ENCODE results near the gene OR1A1. TPM values are rescaled to one million over a fixed set of nuclear protein-coding genes. Genes with fewer than 3 reads are reported as not detected.
"Not testable (repeated sequence)": the region's sequence is repeated elsewhere in the genome, so short reads cannot be mapped to it uniquely, and the experiment has no call there.

The OR1A1 gene
- total and polyA plus RNA-seq, 5 experiments from 2014 or later: not detected

DNA sequence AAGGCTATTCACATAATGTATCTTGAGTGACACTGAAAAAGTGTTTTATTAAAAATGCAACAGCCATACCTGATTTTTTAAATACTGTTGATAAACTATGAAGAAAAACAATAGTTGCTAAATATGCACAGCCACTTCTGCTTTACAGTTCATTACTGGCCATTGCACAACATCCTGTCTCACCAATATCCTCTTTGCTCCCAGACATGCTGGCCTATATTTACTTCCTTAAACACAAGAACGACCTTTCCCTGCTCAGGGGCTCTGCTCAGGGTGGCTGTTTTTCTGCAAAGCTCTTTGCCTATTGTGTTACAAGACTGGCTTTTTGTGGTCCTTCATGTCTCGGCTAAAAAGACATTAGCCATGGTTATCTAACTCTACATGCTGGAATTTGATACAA lies 31.2 kb downstream of the OR1A1 start:
- H3K4me1 Mint-ChIP-seq, H3K36me3 Mint-ChIP-seq, H3K27ac Mint-ChIP-seq, H3K4me3 Mint-ChIP-seq, ATAC-seq, POLR2A ChIA-PET, H3K27me3 Mint-ChIP-seq, DNase-seq, H3K9me3 Mint-ChIP-seq: not testable (repeated sequence)

DNA sequence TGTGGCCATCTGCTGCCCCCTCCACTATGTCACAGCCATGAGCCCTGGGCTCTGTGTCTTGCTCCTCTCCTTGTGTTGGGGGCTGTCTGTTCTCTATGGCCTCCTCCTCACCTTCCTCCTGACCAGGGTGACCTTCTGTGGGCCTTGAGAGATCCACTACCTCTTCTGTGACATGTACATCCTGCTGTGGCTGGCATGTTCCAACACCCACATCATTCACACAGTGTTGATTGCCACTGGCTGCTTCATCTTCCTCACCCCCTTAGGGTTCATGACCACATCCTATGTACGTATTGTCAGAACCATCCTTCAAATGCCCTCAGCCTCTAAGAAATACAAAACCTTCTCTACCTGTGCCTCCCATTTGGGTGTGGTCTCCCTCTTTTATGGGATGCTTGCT lies 33.6 kb downstream of the OR1A1 start:
- ATAC-seq, H3K4me3 Mint-ChIP-seq, H3K4me1 Mint-ChIP-seq, POLR2A ChIA-PET, H3K9me3 Mint-ChIP-seq, DNase-seq, H3K27me3 Mint-ChIP-seq, H3K27ac Mint-ChIP-seq, H3K36me3 Mint-ChIP-seq: not testable (repeated sequence)

DNA sequence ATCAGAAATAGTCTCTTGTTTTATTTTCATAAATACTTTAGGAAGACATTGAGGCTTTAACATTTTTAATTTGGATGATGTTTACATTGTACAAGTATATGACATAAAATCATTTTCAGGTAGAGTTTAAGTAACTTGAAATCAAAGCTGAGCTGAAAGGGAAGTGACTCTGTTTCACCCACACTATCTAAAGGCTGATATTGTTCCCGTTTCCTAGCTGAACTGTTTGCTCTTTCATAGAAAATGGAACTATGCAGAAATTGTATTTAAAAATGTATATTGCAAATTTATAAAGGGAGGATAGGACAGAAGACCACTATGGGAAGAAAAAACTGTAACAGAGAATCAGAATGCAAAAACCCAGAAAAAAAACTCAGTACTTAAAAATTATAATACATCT lies 37.4 kb downstream of the OR1A1 start:
- ATAC-seq, H3K27me3 Mint-ChIP-seq, DNase-seq, H3K27ac Mint-ChIP-seq, H3K4me3 Mint-ChIP-seq, H3K36me3 Mint-ChIP-seq, H3K9me3 Mint-ChIP-seq, H3K4me1 Mint-ChIP-seq, POLR2A ChIA-PET: not testable (repeated sequence)

DNA sequence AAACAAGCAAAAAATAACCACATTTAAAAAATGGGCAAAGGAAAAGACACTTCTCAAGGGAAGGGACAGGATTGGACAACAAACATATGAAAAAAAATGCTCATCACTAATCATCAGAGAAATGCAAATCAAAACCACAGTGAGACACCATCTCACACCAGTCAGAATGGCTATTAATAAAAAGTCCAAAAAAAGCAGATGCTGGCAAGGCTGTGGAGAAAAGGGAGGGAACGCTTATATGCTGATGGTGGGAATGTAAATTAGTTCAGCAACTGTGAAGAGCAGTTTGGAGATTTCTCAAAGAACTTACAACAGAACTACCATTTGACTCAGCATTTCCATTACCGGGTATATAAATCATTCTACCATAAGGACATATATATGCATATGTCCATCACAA lies 41.5 kb downstream of the OR1A1 start:
- H3K27me3 Mint-ChIP-seq, ATAC-seq, H3K27ac Mint-ChIP-seq, H3K4me1 Mint-ChIP-seq, H3K9me3 Mint-ChIP-seq, DNase-seq, H3K4me3 Mint-ChIP-seq, POLR2A ChIA-PET, H3K36me3 Mint-ChIP-seq: not testable (repeated sequence)

DNA sequence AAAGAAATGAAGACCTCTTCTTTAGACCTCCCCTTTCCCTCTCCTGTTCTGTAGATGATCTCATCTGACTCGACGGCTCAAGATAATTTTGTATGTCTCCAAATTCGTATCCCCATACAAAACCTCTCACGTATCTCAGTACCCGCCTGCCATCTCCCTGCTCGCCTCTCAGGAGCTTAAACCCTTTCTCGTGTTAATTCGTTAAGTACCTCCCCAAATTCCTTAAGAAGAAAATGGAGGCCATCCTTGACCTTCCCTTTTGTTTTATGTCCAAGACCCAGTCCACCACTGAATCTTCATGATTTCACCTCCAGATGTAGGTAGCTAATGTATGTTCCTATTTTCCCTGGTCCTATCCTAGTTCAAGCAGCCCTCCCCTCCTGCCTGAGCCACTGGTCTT lies 49.1 kb downstream of the OR1A1 start:
- Mint-ChIP-seq H3K4me3 (no peak overlapping the region), H3K4me1 (no peaks in the 10 kb centered on the region), H3K9me3 (peaks cover 0 to 22% (median 10%) of the 10 kb centered on the region in 9 donors), H3K27ac (no peak overlapping the region), H3K36me3 (peaks cover 0 to 18% (median 0%) of the 10 kb centered on the region in 3 donors), H3K27me3 (peaks cover 6 to 22% (median 11%) of the 10 kb centered on the region in 5 donors)
- DNase-seq (no peak), ATAC-seq (no peak)
- POLR2A ChIA-PET: no interaction called here

DNA sequence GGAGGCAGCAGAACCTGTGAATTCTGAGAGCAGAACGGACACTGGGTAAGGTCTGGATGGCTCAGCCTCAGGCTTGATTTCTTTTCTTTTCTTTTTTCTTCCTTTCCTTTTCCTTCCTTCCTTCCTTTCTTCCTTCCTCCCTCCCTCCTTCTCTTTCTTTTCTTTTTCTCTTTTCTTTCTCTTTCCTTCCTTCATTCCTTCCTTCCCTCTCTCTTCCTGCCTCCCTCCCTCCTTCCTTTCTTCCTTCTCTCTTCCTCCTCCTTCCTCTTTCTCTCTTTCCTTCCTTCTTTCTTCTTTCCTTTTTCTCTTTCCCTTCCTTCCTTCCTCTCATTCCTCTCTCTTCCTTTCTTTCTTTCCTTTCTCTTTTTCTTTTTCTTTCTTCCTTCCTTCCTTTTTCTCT lies 52.7 kb downstream of the OR1A1 start:
- Mint-ChIP-seq H3K9me3 (peaks cover 0 to 16% (median 4%) of the 10 kb centered on the region in 9 donors), H3K36me3 (peaks cover 0 to 5% (median 0%) of the 10 kb centered on the region in 3 donors), H3K27ac (no peak overlapping the region), H3K27me3 (peaks cover 4 to 27% (median 11%) of the 10 kb centered on the region in 5 donors), H3K4me3 (no peak overlapping the region), H3K4me1 (no peaks in the 10 kb centered on the region)
- POLR2A ChIA-PET: no interaction called here
- ATAC-seq (no peak), DNase-seq (no peak)

DNA sequence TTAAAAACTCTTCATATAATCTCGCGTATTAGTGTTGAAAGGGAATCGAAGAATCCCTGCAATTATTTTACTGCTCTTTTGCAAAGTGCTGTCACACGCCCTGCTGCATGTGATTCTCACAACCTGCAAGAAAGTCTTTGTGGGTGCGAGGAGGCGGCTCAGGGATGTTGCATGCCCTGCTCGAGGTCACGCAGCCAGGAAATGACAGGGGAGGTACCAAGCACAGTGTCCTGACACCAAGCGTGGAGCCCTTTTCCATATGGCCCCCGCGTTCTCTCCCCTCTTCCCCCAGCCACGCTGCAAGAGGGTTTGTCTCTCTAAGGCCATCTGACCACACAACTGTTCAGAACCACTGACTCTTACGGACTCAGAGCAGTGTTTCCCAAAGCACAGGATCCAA lies 53.1 kb downstream of the OR1A1 start:
- no peak for ATAC-seq
- POLR2A ChIA-PET: no interaction called here

More for the DNA sequence above, 53.1 kb downstream of the OR1A1 start:
- no peak overlapping the region for H3K4me3 Mint-ChIP-seq
- no peaks in the 10 kb centered on the region for H3K4me1 Mint-ChIP-seq
- peaks cover 0 to 5% (median 0%) of the 10 kb centered on the region in 3 donors for H3K36me3 Mint-ChIP-seq
- peaks cover 0 to 16% (median 4%) of the 10 kb centered on the region in 9 donors for H3K9me3 Mint-ChIP-seq
- no peak for DNase-seq
- no peak overlapping the region for H3K27ac Mint-ChIP-seq
- H3K27me3 Mint-ChIP-seq: peaks cover 4 to 28% (median 12%) of the 10 kb centered on the region in 5 donors

Other genes starting within 250 kb of the OR1A1 start
- not detected for gene OR1D5, start 144.1 kb upstream of the OR1A1 start, total RNA-seq
- not detected for gene OR1D5, start 144.1 kb upstream of the OR1A1 start, polyA plus RNA-seq
- gene OR1D2, start 103.2 kb upstream of the OR1A1 start, total RNA-seq: not detected
- gene OR1D2, start 103.2 kb upstream of the OR1A1 start, polyA plus RNA-seq: not detected
- not detected for gene OR1G1, start 80.1 kb upstream of the OR1A1 start, total RNA-seq
- gene OR1G1, start 80.1 kb upstream of the OR1A1 start, polyA plus RNA-seq: not detected
- gene OR1A2, start 10.1 kb upstream of the OR1A1 start, total RNA-seq: not detected
- gene OR1A2, start 10.1 kb upstream of the OR1A1 start, polyA plus RNA-seq: not detected
- gene OR3A1, start 90.7 kb downstream of the OR1A1 start, total RNA-seq: under 1 TPM; 0.55 to 0.60 TPM
- gene OR3A1, start 90.7 kb downstream of the OR1A1 start, polyA plus RNA-seq: under 1 TPM; 0.16 to 0.78 (median 0.22) TPM
- 1 to 10 TPM; 5.1 to 5.8 TPM for gene OR3A2, start 178.6 kb downstream of the OR1A1 start, total RNA-seq
- 1 to 10 TPM in 1 of 3 donors, under 1 TPM in 1, not detected in 1; 0.91 to 1.4 TPM for gene OR3A2, start 178.6 kb downstream of the OR1A1 start, polyA plus RNA-seq
- gene OR1E1, start 190.7 kb downstream of the OR1A1 start, total RNA-seq: not detected
- not detected for gene OR1E1, start 190.7 kb downstream of the OR1A1 start, polyA plus RNA-seq
- gene OR3A3, start 203.7 kb downstream of the OR1A1 start, total RNA-seq: not detected
- not detected for gene OR3A3, start 203.7 kb downstream of the OR1A1 start, polyA plus RNA-seq
- gene OR1E2, start 226.2 kb downstream of the OR1A1 start, total RNA-seq: not detected
- gene OR1E2, start 226.2 kb downstream of the OR1A1 start, polyA plus RNA-seq: not detected

Data from naive thymus-derived CD8-positive, alpha-beta T cell (primary cell).